IPS-20b (cell line): ENCODE results near the gene NATD1.

ENCODE experiments used
- H3K27ac ChIP-seq: one replicate; pipeline ENCODE4 v1.5.1; 2013; ENCODE audit warnings: low read length
- H3K27me3 ChIP-seq: 2 replicates; pipeline ENCODE4 v1.6.1; 2013; ENCODE audit warnings: mild to moderate bottlenecking, low read length, inconsistent platforms; ENCODE audit not compliant: insufficient read depth
- H3K36me3 ChIP-seq: 2 replicates; pipeline ENCODE4 v1.6.1; 2013; ENCODE audit warnings: low read depth, mild to moderate bottlenecking, inconsistent platforms, low read length, moderate library complexity; ENCODE audit not compliant: insufficient read depth
- H3K4me1 ChIP-seq: 2 replicates; pipeline ENCODE4 v1.6.1; 2013; ENCODE audit warnings: mild to moderate bottlenecking, control low read depth, inconsistent platforms, low read length, moderate library complexity; ENCODE audit not compliant: insufficient read depth
- H3K4me3 ChIP-seq: 2 replicates; pipeline ENCODE4 v1.5.1; 2013; ENCODE audit warnings: mild to moderate bottlenecking, low read length, inconsistent platforms
- H3K9ac ChIP-seq: 2 replicates; pipeline ENCODE4 v1.6.1; 2013; ENCODE audit warnings: low read depth, mild to moderate bottlenecking, inconsistent platforms, low read length, moderate library complexity
- H3K9me3 ChIP-seq: 2 replicates; pipeline ENCODE4 v1.6.1; 2013; ENCODE audit warnings: mild to moderate bottlenecking, low read depth, low read length, inconsistent platforms; ENCODE audit not compliant: insufficient read depth

NATD1 gene

GRCh38 chr17:21190078-21190477 is 63.1 kb downstream of the NATD1 start:
- no peaks in the 10 kb centered on the region for H3K9me3 ChIP-seq
- H3K4me3 ChIP-seq: no peak overlapping the region
- no peaks in the 10 kb centered on the region for H3K27me3 ChIP-seq
- H3K27ac ChIP-seq: no peak overlapping the region
- H3K4me1 ChIP-seq: no peaks in the 10 kb centered on the region
- peaks cover 21% of the 10 kb centered on the region; the same call in 1 of the 2 replicates for H3K36me3 ChIP-seq
- H3K9ac ChIP-seq: no peak overlapping the region

GRCh38 chr17:21189361-21189760 is 63.8 kb downstream of the NATD1 start:
- Histone ChIP-seq H3K4me3 (no peak overlapping the region), H3K36me3 (peaks cover 24% of the 10 kb centered on the region; the same call in 1 of the 2 replicates), H3K4me1 (no peaks in the 10 kb centered on the region), H3K9ac (no peak overlapping the region), H3K27ac (no peak overlapping the region), H3K9me3 (no peaks in the 10 kb centered on the region), H3K27me3 (no peaks in the 10 kb centered on the region)
